OCI-M2 (cell line): ENCODE data around the gene MTO1.
"Not testable (repeated sequence)": the region's sequence is repeated elsewhere in the genome, so short reads cannot be mapped to it uniquely, and the experiment has no call there.

Experiments
- DNase-seq: peaks from one replicate; lab custom pipeline; 2025; ENCODE audit not compliant: unreplicated experiment; lab: John Stamatoyannopoulos, UW

MTO1 gene, protein sequence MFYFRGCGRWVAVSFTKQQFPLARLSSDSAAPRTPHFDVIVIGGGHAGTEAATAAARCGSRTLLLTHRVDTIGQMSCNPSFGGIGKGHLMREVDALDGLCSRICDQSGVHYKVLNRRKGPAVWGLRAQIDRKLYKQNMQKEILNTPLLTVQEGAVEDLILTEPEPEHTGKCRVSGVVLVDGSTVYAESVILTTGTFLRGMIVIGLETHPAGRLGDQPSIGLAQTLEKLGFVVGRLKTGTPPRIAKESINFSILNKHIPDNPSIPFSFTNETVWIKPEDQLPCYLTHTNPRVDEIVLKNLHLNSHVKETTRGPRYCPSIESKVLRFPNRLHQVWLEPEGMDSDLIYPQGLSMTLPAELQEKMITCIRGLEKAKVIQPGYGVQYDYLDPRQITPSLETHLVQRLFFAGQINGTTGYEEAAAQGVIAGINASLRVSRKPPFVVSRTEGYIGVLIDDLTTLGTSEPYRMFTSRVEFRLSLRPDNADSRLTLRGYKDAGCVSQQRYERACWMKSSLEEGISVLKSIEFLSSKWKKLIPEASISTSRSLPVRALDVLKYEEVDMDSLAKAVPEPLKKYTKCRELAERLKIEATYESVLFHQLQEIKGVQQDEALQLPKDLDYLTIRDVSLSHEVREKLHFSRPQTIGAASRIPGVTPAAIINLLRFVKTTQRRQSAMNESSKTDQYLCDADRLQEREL

DNA sequence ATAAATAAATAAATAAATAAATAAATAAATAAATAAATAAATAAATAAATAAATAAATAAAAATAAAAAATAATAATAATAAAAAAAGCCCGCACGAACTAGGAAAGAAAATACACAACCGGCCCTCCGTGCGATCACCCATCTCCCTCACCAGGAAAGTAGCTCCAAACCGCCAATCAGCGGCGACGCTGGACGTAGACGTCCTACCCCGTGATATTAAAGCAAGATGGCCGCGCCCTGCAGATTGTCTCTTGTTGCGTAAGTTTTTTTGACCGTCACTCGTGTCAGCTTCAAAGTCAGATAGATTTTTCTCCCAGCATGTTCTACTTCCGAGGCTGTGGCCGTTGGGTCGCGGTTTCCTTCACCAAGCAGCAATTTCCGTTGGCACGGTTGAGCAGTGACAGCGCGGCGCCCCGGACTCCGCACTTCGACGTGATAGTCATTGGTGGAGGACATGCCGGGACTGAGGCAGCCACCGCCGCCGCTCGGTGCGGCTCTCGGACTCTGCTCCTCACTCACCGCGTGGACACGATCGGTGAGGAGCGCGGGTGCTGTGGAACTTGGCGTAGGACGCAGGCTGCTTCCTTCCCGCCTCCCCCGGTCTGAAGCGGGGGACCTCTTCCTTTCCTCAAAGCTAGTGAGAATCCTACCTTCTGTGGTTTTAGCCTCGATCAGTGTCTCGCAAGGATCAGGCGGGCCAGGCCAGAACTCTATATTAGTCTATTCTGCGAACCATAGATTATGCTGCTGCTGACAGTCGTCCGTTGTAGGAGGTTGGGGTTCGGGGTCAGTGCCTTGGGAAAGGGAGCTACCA lies at the start of gene MTO1:
Gene MTO1, plus strand, starts transcription at position 201 of the 814 bp plus-strand sequence. Its CDS starts 118 bp downstream, at position 319.
- DNase-seq = peak; percentile 79

- no peak for DNase-seq
Measured at GRCh38 chr6:73413102-73413501, 48.4 kb upstream of the MTO1 start.

DNA sequence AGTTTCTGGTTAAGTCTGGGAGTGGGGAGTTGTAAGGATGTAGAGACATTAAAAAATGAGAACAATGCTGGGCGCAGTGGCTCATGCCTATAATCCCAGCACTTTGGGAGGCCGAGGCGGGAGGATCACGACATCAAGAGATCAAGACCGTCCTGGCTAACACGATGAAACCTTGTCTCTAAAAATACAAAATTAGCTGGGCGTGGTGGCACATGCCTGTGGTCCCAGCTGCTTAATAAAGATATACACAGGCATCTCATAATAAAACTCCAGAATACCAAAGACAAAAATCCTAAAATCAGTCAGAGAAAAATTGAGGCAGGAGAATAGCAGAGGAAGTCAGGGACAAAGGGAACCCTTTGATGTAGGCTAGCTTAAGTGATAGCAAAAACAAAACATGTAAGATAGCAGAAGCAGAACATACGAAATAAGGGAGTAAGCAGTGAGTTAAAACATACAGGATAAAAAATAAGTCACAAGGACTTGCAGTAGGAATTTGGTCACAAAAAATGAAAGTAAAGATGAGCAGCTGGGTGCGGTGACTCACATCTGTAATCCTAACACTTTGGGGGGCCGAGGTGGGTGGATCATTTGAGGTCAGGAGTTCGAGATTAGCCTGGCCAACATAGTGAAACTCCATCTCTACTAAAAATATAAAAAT lies 43.3 kb upstream of the MTO1 start:
- no peak for DNase-seq

DNA sequence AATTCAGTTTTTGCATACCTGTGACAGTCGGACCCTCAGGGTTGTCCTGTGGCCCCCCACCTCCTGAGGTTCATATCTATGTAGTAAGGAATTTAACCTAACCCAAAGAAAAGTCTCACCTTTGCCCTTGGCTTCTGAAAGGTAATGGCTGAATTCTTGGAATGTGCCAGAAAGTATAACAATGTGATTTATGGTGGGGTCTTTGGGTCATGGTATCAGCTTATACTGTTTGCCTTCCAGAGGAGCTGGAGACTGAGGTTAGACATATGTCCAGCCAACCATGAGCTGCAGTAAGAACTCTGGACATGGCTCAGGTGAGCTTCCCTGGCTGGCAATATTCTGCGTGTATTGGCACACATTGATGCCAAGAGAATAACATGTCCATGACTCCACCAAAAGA lies 40.0 kb upstream of the MTO1 start:
- DNase-seq = no peak

DNA sequence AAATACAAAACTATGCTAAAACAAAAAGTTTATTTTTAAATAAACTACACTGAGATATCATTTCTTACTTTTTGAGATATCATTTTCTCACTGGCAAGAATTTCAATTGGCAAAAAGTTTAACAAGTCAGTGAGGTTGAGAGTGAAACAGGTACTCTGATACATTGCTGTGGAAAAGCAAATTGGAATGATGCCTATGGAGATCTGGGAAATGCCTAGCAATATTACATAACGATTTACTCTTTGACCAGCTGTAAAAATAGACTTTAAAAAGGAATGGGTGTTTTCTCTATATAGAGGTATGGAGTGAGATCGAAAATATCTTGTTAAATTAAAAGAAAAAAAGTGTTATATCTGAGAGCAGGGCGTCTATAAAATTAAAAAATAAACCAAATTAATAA lies 26.3 kb upstream of the MTO1 start:
- no peak for DNase-seq

- DNase-seq = no peak
Measured at GRCh38 chr6:73443555-73443954, 18.0 kb upstream of the MTO1 start.

GRCh38 chr6:73451223-73452106 lies 10.1 kb upstream of the MTO1 start:
- DNase-seq = no peak

DNA sequence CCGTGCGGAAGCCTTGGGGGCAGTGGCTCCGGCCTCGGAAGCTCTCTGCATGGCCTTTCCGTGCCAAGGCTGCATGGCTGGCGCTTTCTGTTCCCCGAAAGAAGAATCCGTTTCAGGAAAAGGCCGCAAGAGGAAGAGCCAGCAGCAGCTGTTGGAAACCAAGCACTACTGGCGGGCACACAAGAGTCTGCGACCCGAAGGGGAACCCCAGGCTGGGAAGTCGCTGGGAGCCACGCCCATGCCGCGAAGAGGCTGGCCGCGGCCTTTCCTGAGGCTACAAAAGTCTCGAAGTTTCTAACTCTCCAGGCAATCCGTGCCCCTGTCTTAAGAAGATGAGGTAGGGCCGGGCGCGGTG lies 9.5 kb upstream of the MTO1 start, which contains the start of gene CGAS:
Gene CGAS, minus strand, starts transcription at position 191 of the 355 bp plus-strand sequence. Its CDS starts 116 bp downstream, at position 75.
- DNase-seq = no peak

GRCh38 chr6:73455865-73456629 lies 5.5 kb upstream of the MTO1 start:
- DNase-seq = no peak

DNA sequence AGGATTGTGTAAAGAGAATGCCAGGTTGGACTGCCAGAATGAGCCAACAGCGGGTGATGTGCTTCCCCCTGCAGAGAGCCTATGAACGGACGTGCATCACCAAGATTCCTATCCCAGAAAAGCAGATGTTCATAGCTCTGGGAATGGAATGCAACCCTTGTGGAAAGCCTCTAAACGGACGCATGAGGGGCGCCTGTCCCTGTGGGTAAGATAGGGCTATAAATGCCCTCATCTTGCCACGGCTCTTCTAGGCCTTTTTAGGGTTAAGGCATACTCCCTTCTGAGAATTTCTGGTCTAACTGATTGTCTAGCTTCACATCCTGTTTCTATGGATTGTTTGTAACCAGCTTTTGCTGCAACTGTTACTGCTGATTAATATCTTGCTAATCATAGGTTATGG lies 2.1 kb upstream of the MTO1 start:
- not testable (repeated sequence) for DNase-seq

GRCh38 chr6:73460056-73460455 lies 1.5 kb upstream of the MTO1 start:
- DNase-seq = no peak

DNA sequence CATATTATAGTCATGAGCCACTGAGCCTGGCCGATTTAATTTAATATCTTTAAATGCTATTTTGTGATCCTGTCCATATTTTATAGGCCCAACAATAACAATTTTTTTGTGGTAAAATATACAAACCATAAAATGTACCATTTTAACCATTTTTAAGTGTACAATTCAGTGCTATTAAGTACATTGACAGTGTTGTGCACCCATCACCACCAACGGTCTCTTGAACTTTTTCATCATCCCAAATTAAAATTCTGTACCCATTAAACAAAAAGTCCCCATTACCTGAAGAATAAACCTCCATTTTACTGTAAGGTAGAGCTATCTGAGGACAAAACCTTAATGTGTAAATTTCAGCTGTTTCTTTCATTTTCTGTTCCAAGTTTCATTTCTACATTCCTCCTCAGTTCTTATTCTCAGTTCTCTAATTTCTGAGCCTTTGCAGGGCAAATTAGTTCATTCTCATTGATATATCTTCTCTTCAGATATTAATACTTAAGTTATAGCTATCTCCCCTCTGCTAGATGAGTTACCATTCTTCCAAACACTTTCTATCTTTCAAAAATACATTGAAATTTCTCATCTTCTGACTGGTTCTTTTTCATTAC lies 10.3 kb downstream of the MTO1 start:
- DNase-seq = no peak

- DNase-seq = no peak
Measured at GRCh38 chr6:73476723-73477122, 15.2 kb downstream of the MTO1 start.

GRCh38 chr6:73477407-73477806 lies 15.9 kb downstream of the MTO1 start:
- DNase-seq = no peak

GRCh38 chr6:73481969-73482368 lies 20.4 kb downstream of the MTO1 start:
- DNase-seq = no peak

DNA sequence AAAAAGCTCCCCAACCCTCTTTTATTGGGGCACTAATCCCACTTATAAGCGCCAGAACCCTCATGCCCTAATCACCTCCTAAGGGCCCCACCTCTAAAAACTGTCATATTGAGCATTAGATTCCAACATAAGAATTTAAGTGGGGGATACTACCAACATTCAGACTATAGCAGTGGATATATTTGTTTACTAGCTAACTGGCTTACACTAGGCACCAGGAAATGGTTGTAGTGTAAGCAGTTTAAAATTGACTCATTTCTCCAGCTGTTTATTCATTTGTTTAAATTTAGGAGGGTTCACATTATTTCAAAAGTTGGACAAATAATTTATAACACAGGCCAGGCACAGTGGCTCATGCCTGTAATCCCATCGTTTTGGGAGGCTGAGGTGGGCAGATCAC lies 22.9 kb downstream of the MTO1 start:
- no peak for DNase-seq

GRCh38 chr6:73487473-73487872 lies 25.9 kb downstream of the MTO1 start:
- no peak for DNase-seq

- DNase-seq = no peak
Measured at GRCh38 chr6:73491377-73491776, 29.8 kb downstream of the MTO1 start.

GRCh38 chr6:73497915-73498314 lies 36.4 kb downstream of the MTO1 start:
- DNase-seq = no peak
